C1 segment of cervical spinal cord (tissue), 14 donors: ENCODE measurements around the gene ZP2.
"Not testable (repeated sequence)": the region's sequence is repeated elsewhere in the genome, so short reads cannot be mapped to it uniquely, and the experiment has no call there.

Experiments
- DNase-seq, 14 donors: peaks; one replicate each; lab custom pipeline; 2025; lab: John Stamatoyannopoulos, UW

The ZP2 gene

GRCh38 chr16:21217121-21217520, 5.7 kb upstream of the ZP2 start:
- DNase-seq = no peak

GRCh38 chr16:21214086-21214485, 2.7 kb upstream of the ZP2 start:
- peak in 1 of 14 donors; percentile 84 for DNase-seq

GRCh38 chr16:21208446-21209230, 2.7 kb downstream of the ZP2 start:
- DNase-seq = peak in 1 of 14 donors; percentile 9

GRCh38 chr16:21206550-21206949, 4.8 kb downstream of the ZP2 start:
- DNase-seq = no peak

- DNase-seq = no peak
Measured at GRCh38 chr16:21205303-21205702, 6.1 kb downstream of the ZP2 start.

GRCh38 chr16:21203155-21203797, 8.1 kb downstream of the ZP2 start:
- no peak for DNase-seq

GRCh38 chr16:21199607-21200218, 11.7 kb downstream of the ZP2 start:
- DNase-seq = no peak

GRCh38 chr16:21197621-21198020, 13.8 kb downstream of the ZP2 start:
- DNase-seq = no peak

GRCh38 chr16:21197112-21197511, 14.3 kb downstream of the ZP2 start:
- DNase-seq = no peak

- not testable (repeated sequence) for DNase-seq
Measured at GRCh38 chr16:21195330-21195729, 16.0 kb downstream of the ZP2 start.

GRCh38 chr16:21194771-21195301, 16.5 kb downstream of the ZP2 start:
- DNase-seq = no peak

GRCh38 chr16:21192991-21193390, 18.4 kb downstream of the ZP2 start:
- DNase-seq = no peak

GRCh38 chr16:21190599-21190998, 20.8 kb downstream of the ZP2 start:
- no peak for DNase-seq

GRCh38 chr16:21190013-21190412, 21.4 kb downstream of the ZP2 start:
- no peak for DNase-seq

GRCh38 chr16:21189311-21189710, 22.1 kb downstream of the ZP2 start:
- DNase-seq = no peak

- DNase-seq = no peak
Measured at GRCh38 chr16:21186326-21186691, 25.1 kb downstream of the ZP2 start.

- DNase-seq = no peak
Measured at GRCh38 chr16:21185659-21186325, 25.6 kb downstream of the ZP2 start.

- no peak for DNase-seq
Measured at GRCh38 chr16:21184834-21185233, 26.5 kb downstream of the ZP2 start.

GRCh38 chr16:21183995-21184394, 27.4 kb downstream of the ZP2 start:
- no peak for DNase-seq

GRCh38 chr16:21179983-21180365, 31.4 kb downstream of the ZP2 start:
- no peak for DNase-seq

GRCh38 chr16:21179126-21179982, 32.0 kb downstream of the ZP2 start:
- no peak for DNase-seq
